Activated CD4-positive, alpha-beta T cell treated with anti-CD3 and anti-CD28 coated beads for 36 hours (primary cell): ENCODE data around the gene NLRC5. TPM values are rescaled to one million over a fixed set of nuclear protein-coding genes. Genes with fewer than 3 reads are reported as not detected.
"Not testable (repeated sequence)": the region's sequence is repeated elsewhere in the genome, so short reads cannot be mapped to it uniquely, and the experiment has no call there.

Experiments used
- ATAC-seq: fragments of 200-7000 bp; cut with Tn5 transposase; one replicate; pipeline ENCODE4 v1.10.0; 2021; ENCODE audit warnings: mild to moderate bottlenecking, moderate library complexity
- CTCF ChIA-PET: fragments of 350-600 bp; sonication (Branson Sonifier 250); formaldehyde crosslinking; loops from one replicate; lab custom pipeline; 2021; ENCODE audit warnings: antibody characterized with exemption; lab: Charles Lee
- POLR2A ChIA-PET: fragments of 350-600 bp; sonication (Branson Sonifier 250); formaldehyde crosslinking; loops from one replicate; lab custom pipeline; 2021; ENCODE audit warnings: antibody characterized with exemption, inconsistent platforms; lab: Charles Lee
- DNase-seq: peaks from one replicate; pipeline ENCODE4 v3.0.0-alpha.2; 2020
- H3K27ac Mint-ChIP-seq: one replicate; pipeline ENCODE4 v1.8.0; 2021; ENCODE audit warnings: mixed read lengths
- H3K27me3 Mint-ChIP-seq: one replicate; pipeline ENCODE4 v1.8.0; 2021; ENCODE audit warnings: mixed read lengths
- H3K36me3 Mint-ChIP-seq: one replicate; pipeline ENCODE4 v1.8.0; 2021; ENCODE audit warnings: low read depth, mixed read lengths
- H3K4me1 Mint-ChIP-seq: one replicate; pipeline ENCODE4 v1.8.0; 2021; ENCODE audit warnings: mixed read lengths
- H3K4me3 Mint-ChIP-seq: one replicate; pipeline ENCODE4 v1.8.0; 2021; ENCODE audit warnings: mild to moderate bottlenecking, moderate library complexity, mixed read lengths
- H3K9me3 Mint-ChIP-seq: one replicate; pipeline ENCODE4 v1.8.0; 2021; ENCODE audit warnings: low read depth, mixed read lengths
- intact Hi-C, 2 experiments: fragments of 100-400 bp; cut with DNase I in 1 of 2; cut with micrococcal nuclease in 1 of 2; formaldehyde crosslinking; loops; one replicate each; pipeline versions ENCODE4 v1.14.2 to v1.15.1; 2022 to 2024; cut with DNase I, micrococcal nuclease
- total RNA-seq, 2 experiments: library from RNA; stranded (reverse); gene quantifications; one replicate each; pipeline ENCODE4 v1.2.3, GENCODE V29; 2021

Gene NLRC5
- total RNA-seq, 2 experiments from 2014 or later: 143 to 175 TPM

GRCh38 chr16:56989988-56990387 is 631 bp downstream of the NLRC5 start:
- Mint-ChIP-seq H3K4me3 (peak overlapping the region; percentile 98), H3K36me3 (peaks cover 65% of the 10 kb centered on the region), H3K27ac (peak overlapping the region; percentile 99), H3K4me1 (peaks cover 69% of the 10 kb centered on the region), H3K9me3 (no peaks in the 10 kb centered on the region), H3K27me3 (no peaks in the 10 kb centered on the region)
- intact Hi-C loops: loop anchor here (1.0 to 10.0 kb wide), 12 partner anchors 10 to 795 kb away; partner anchors contain the start of genes HERPUD1 (in 2 of the 2), CCDC102A (in 1 of the 2), GNAO1 (in 1 of the 2) and PSME3IP1 (in 1 of the 2)
- ATAC-seq (no peak), DNase-seq (no peak)
- ChIA-PET POLR2A (interaction anchor here (0.6 to 1.9 kb wide), 8 partner anchors 10 to 58 kb away, joined by 3 to 10 read pairs (median 4); partner anchors contain the start of gene HERPUD1), CTCF (interaction anchor here (0.8 to 3.1 kb wide), 8 partner anchors 10 to 52 kb away, joined by 3 to 38 read pairs (median 5); no protein-coding TSS in a partner anchor)

GRCh38 chr16:56990407-56991286 is 1.3 kb downstream of the NLRC5 start:
- ChIA-PET CTCF (interaction anchor here (1.0 to 1.5 kb wide), 4 partner anchors 9 to 40 kb away, joined by 4 to 6 read pairs (median 4); no protein-coding TSS in a partner anchor), POLR2A (interaction anchor here (1.1 to 1.9 kb wide), 3 partner anchors 9 to 45 kb away, joined by 3 to 10 read pairs (median 9); no protein-coding TSS in a partner anchor)
- H3K4me1 Mint-ChIP-seq: peaks cover 69% of the 10 kb centered on the region
- H3K4me3 Mint-ChIP-seq: peak overlapping the region; percentile 98
- intact Hi-C loops: loop anchor here (2.0 to 10.0 kb wide), 3 partner anchors 58 to 796 kb away; partner anchors contain the start of genes CCDC102A (in 1 of the 2), GNAO1 (in 1 of the 2) and HERPUD1 (in 1 of the 2)
- peaks cover 63% of the 10 kb centered on the region for H3K36me3 Mint-ChIP-seq
- peak; percentile 52 for DNase-seq
- no peaks in the 10 kb centered on the region for H3K27me3 Mint-ChIP-seq
- no peaks in the 10 kb centered on the region for H3K9me3 Mint-ChIP-seq
- no peak for ATAC-seq
- H3K27ac Mint-ChIP-seq: peak overlapping the region; percentile 99

- peaks cover 69% of the 10 kb centered on the region for H3K4me1 Mint-ChIP-seq
- CTCF ChIA-PET: interaction anchor here (0.9 to 1.3 kb wide), 3 partner anchors 13 to 42 kb away, joined by 3 to 6 read pairs (median 3); no protein-coding TSS in a partner anchor
- H3K27me3 Mint-ChIP-seq, DNase-seq, H3K9me3 Mint-ChIP-seq, ATAC-seq: not testable (repeated sequence)
- H3K4me3 Mint-ChIP-seq: peak overlapping the region; percentile 98
- intact Hi-C loops: loop anchor here in 1 of 2 experiments (5.0 to 10.0 kb wide), 2 partner anchors 545 to 798 kb away; partner anchors contain the start of genes CCDC102A and GNAO1
- peaks cover 66% of the 10 kb centered on the region for H3K36me3 Mint-ChIP-seq
- peak overlapping the region; percentile 64 for H3K27ac Mint-ChIP-seq
- POLR2A ChIA-PET: interaction anchor here (0.6 kb wide), 1 partner anchor 49 kb away, joined by 3 read pairs; no protein-coding TSS in a partner anchor
Measured at GRCh38 chr16:56992431-56992830, 3.1 kb downstream of the NLRC5 start.

GRCh38 chr16:56993204-56993603 is 3.8 kb downstream of the NLRC5 start:
- Mint-ChIP-seq H3K27ac (peak overlapping the region; percentile 75), H3K36me3 (peaks cover 60% of the 10 kb centered on the region), H3K27me3 (no peaks in the 10 kb centered on the region), H3K4me3 (peak overlapping the region; percentile 98), H3K4me1 (peaks cover 69% of the 10 kb centered on the region), H3K9me3 (no peaks in the 10 kb centered on the region)
- CTCF ChIA-PET: interaction anchor here (0.9 to 1.3 kb wide), 2 partner anchors 14 to 43 kb away, joined by 3 read pairs; no protein-coding TSS in a partner anchor
- ATAC-seq (no peak), DNase-seq (peak; percentile 9)
- intact Hi-C loops: loop anchor here (1.0 to 10.0 kb wide), 3 partner anchors 21 to 798 kb away; partner anchors contain the start of genes CCDC102A (in 1 of the 2) and GNAO1 (in 1 of the 2)
- POLR2A ChIA-PET: no interaction called here

- Mint-ChIP-seq H3K27me3 (no peaks in the 10 kb centered on the region), H3K4me3 (peak overlapping the region; percentile 98), H3K36me3 (peaks cover 58% of the 10 kb centered on the region), H3K9me3 (no peaks in the 10 kb centered on the region), H3K27ac (peak overlapping the region; percentile 75), H3K4me1 (peaks cover 75% of the 10 kb centered on the region)
- intact Hi-C loops: loop anchor here in 1 of 2 experiments (5.0 to 10.0 kb wide), 2 partner anchors 543 to 800 kb away; partner anchors contain the start of genes CCDC102A and GNAO1
- CTCF ChIA-PET: interaction anchor here (0.8 kb wide), 1 partner anchor 11 kb away, joined by 3 read pairs; no protein-coding TSS in a partner anchor
- DNase-seq (peak; percentile 26), ATAC-seq (no peak)
- POLR2A ChIA-PET: no interaction called here
Measured at GRCh38 chr16:56994311-56994710, 5.0 kb downstream of the NLRC5 start.

GRCh38 chr16:56995136-56995805 is 5.9 kb downstream of the NLRC5 start:
- ATAC-seq: no peak
- peak overlapping the region; percentile 44 for H3K4me3 Mint-ChIP-seq
- ChIA-PET POLR2A (interaction anchor here (0.8 to 1.0 kb wide), 3 partner anchors 10 to 46 kb away, joined by 3 to 6 read pairs (median 6); no protein-coding TSS in a partner anchor), CTCF (interaction anchor here (0.7 to 0.9 kb wide), 3 partner anchors 12 to 46 kb away, joined by 3 read pairs; no protein-coding TSS in a partner anchor)
- intact Hi-C loops: loop anchor here in 1 of 2 experiments (10.0 kb wide), 1 partner anchor 800 kb away; the partner anchor contains the start of gene GNAO1
- no peaks in the 10 kb centered on the region for H3K9me3 Mint-ChIP-seq
- H3K27ac Mint-ChIP-seq: peak overlapping the region; percentile 76
- peak; percentile 2 for DNase-seq
- peaks cover 59% of the 10 kb centered on the region for H3K36me3 Mint-ChIP-seq
- peaks cover 85% of the 10 kb centered on the region for H3K4me1 Mint-ChIP-seq
- no peaks in the 10 kb centered on the region for H3K27me3 Mint-ChIP-seq

GRCh38 chr16:56997264-56997663 is 7.9 kb downstream of the NLRC5 start:
- Mint-ChIP-seq H3K4me1 (peaks cover 90% of the 10 kb centered on the region), H3K4me3 (no peak overlapping the region), H3K27me3 (no peaks in the 10 kb centered on the region), H3K27ac (peak overlapping the region; percentile 78), H3K9me3 (no peaks in the 10 kb centered on the region), H3K36me3 (peaks cover 57% of the 10 kb centered on the region)
- ChIA-PET POLR2A (no interaction called here), CTCF (interaction anchor here (2.6 kb wide), 1 partner anchor 87 kb away, joined by 9 read pairs; no protein-coding TSS in a partner anchor)
- ATAC-seq: no peak
- DNase-seq: no peak
- intact Hi-C loops: loop anchor here in 1 of 2 experiments (10.0 kb wide), 1 partner anchor 802 kb away; the partner anchor contains the start of gene GNAO1

- Mint-ChIP-seq H3K9me3 (no peaks in the 10 kb centered on the region), H3K27me3 (no peaks in the 10 kb centered on the region), H3K27ac (peak overlapping the region; percentile 98), H3K4me3 (no peak overlapping the region), H3K36me3 (peaks cover 59% of the 10 kb centered on the region), H3K4me1 (peaks cover 93% of the 10 kb centered on the region)
- POLR2A ChIA-PET: interaction anchor here (0.6 kb wide), 1 partner anchor 294 kb away, joined by 3 read pairs; no protein-coding TSS in a partner anchor
- no peak for ATAC-seq
- DNase-seq: no peak
- intact Hi-C loops: loop anchor here in 1 of 2 experiments (10.0 kb wide), 1 partner anchor 803 kb away; the partner anchor contains the start of gene GNAO1
- CTCF ChIA-PET: interaction anchor here (2.6 kb wide), 1 partner anchor 86 kb away, joined by 9 read pairs; no protein-coding TSS in a partner anchor
Measured at GRCh38 chr16:56997931-56998330, 8.6 kb downstream of the NLRC5 start.

GRCh38 chr16:56998352-56998751 is 9.0 kb downstream of the NLRC5 start:
- ATAC-seq (no peak), DNase-seq (no peak)
- intact Hi-C loops: loop anchor here in 1 of 2 experiments (10.0 kb wide), 1 partner anchor 804 kb away; the partner anchor contains the start of gene GNAO1
- peaks cover 56% of the 10 kb centered on the region for H3K36me3 Mint-ChIP-seq
- H3K4me1 Mint-ChIP-seq: peaks cover 93% of the 10 kb centered on the region
- H3K4me3 Mint-ChIP-seq: peak overlapping the region; percentile 59
- H3K27me3 Mint-ChIP-seq: no peaks in the 10 kb centered on the region
- H3K9me3 Mint-ChIP-seq: no peaks in the 10 kb centered on the region
- peak overlapping the region; percentile 98 for H3K27ac Mint-ChIP-seq
- ChIA-PET POLR2A (interaction anchor here (0.6 kb wide), 1 partner anchor 293 kb away, joined by 3 read pairs; no protein-coding TSS in a partner anchor), CTCF (interaction anchor here (2.6 kb wide), 1 partner anchor 86 kb away, joined by 9 read pairs; no protein-coding TSS in a partner anchor)
